ENCODE results near the gene CAMK2G. TPM values are rescaled to one million over a fixed set of nuclear protein-coding genes. Genes with fewer than 3 reads are reported as not detected.
"Not testable (repeated sequence)": the region's sequence is repeated elsewhere in the genome, so short reads cannot be mapped to it uniquely, and the experiment has no call there.

Gene CAMK2G
- total RNA-seq, 1 donor from 2014 or later: 31.1 TPM

DNA sequence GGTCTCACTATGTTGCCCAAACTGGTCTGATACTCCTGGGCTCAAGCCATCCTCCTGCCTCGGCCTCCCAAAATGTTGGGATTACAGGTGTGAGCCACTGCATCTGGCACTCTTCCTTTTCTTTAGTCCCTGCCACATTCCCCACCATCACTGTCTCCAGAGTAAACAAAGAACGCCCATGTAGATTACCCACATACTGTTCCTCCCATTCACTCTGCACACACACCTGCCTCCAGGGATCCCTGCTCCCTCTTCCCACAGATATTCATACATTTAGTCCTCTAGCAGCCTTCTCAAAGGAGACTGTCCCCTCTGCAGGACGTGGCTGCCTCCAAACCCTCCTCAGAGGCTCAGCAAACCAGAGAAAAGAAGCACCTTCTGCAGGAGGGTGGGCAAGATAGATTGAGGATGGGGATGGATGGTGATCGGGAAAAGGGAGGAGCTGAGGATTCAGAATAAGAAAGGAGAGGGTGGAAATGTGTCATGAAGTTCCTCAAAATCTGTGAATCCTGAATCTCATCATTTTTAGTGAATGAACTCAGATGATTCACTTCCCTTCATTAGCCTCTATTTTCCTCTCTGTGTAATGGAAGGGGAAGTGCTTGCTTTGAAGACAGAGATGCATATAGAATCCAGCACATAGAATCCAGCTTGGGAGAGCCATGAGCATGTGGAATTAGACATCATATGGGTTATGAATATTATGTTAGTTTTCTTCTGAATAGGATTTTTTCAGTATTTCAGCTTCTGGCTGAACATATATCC is 31.1 kb upstream of the CAMK2G start:
- no peak for DNase-seq (ENCODE audit: low read depth, low spot score)

DNA sequence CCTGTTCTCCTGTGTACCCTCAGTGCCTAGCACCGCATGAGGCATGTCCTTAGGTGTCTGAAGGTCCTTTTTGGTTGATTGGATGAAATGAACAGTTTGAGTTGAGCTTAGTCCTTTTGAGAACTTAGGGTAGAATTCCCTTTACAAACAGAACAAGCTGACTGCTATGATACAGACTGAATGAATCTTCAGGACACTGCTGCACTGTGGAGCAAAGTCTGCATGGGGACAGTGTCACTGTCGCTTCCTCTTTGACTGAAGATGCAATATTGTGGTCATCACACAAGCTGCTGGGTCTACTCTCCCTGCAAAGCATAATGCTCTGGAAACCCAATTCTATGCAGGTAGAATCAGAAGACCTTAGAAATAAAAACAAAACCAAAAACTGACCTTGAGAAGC is 28.0 kb upstream of the CAMK2G start:
- DNase-seq (ENCODE audit: low read depth, low spot score): no peak

DNA sequence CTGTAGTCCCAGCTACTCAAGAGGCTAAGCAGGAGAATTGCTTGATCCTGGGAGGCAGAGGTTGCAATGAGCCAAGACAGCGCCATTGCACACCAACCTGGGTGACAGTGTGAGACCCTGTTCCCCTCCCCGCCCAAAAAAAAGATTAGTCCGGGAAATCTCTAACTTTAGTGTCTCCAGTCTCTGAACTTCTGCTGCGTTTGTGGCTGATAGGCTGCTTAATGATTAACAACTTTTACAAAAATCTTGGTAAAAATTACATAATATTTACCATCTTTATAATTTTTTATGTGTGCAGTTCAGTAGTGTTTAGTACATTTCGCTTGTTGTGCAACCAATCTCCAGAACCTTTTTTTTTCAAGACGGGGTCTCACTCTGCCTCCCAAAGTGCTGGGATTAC is 26.9 kb upstream of the CAMK2G start:
- no peak for DNase-seq (ENCODE audit: low read depth, low spot score)

DNA sequence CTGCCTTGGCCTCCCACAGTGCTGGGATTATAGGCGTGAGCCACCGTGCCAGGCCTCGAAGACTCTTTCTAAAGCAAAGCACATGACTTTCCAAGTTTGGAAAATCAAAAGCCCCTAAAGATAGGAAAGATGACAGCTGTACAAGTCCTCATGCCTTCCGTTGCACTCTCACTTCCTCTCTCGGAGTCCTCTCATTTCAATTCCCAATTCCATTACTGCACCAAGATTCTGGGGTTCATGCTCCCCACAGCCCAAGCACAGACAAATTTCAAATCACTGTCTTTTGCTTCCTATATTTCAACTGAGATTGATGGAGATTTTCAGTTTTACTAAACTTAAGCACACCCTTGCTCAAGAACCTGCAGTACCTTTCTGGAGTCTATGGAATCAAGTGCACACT is 25.7 kb upstream of the CAMK2G start:
- DNase-seq (ENCODE audit: low read depth, low spot score): no peak

DNA sequence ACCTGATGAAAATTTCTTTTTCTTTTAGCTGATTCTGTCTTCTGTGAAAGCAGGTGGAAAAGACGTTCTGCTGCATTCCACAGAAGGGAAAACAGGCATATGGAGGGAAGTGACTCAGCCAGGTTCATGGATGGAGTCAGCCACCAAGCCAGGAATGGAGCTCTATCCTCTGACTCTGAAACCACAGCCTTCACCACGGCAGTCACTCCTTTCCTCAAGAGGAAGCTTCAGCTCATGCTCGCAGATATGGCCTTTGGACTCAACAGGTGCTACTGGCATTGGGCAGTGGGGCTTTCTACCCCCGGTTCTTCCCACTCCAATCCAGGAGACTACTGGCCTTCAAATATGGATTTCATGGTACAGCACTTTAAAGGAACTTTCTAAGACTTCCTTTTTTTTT is 25.1 kb upstream of the CAMK2G start:
- peak; percentile 65 for DNase-seq (ENCODE audit: low read depth, low spot score)

DNA sequence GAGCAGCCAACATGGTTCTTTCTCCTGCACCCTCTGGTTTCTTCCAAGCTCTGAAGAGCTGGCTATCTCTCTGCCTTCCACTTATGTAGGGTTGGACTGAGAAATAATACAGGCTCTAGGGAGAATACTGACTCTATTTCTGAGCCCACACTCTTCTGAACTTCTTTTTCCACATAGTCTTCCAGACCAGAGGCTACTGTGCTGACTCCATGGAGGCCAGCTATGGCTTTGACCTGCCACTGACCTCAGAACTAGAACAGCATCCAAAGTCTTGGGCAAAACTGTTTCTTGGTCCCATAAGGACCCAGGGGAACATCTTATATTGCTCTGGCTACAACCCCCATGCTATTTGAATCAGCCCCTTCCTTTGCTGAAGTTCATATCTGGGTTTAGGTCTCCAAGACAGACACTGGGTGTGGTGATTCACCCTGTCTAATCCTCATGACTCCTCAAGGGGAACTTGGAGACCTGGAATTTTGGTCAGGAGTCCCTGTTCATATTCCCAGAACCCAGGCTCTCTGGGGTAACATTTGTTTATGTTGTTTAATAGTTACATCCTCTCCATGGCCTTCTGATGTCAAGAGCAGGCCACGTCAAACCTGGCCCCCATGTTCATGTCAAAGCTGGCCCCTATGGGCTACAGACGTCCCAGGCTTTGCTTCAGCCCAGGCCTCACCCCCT is 24.5 kb upstream of the CAMK2G start:
- DNase-seq (ENCODE audit: low read depth, low spot score): no peak

DNA sequence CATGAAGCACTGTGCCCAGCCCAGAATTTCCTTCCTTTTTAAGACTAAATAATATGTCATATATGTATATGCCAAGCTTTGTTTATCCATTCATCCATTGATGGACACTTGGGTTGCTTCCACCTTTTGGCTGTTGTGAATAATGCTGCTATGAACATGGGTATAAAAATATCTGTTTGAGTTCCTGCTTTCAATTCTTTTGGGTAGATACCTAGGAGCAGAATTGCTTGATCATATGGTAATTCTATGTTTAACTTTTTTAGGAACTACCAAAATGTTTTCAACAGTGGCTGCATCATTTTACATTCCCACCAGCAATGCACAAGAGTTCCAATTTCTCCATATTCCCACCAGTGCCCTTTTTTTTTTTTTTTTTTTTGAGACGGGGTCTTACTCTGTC is 23.3 kb upstream of the CAMK2G start:
- no peak for DNase-seq (ENCODE audit: low read depth, low spot score)

DNA sequence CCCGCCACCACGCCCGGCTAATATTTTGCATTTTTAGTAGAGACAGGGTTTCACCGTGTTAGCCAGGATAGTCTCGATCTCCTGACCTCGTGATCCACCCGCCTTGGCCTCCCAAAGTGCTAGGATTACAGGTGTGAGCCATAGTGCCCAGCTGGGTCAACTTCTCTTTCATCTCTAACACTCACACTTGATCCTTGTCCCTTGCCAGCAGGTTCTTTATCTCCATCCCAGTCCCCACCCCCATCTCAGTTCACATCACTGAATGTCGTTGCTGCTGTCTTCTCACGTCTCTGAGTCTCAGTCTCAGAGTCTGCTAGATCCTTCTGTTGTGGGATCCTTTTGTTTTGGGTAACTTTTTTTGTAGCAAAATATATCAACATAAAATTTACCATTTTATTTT is 21.0 kb upstream of the CAMK2G start:
- DNase-seq (ENCODE audit: low read depth, low spot score): not testable (repeated sequence)

DNA sequence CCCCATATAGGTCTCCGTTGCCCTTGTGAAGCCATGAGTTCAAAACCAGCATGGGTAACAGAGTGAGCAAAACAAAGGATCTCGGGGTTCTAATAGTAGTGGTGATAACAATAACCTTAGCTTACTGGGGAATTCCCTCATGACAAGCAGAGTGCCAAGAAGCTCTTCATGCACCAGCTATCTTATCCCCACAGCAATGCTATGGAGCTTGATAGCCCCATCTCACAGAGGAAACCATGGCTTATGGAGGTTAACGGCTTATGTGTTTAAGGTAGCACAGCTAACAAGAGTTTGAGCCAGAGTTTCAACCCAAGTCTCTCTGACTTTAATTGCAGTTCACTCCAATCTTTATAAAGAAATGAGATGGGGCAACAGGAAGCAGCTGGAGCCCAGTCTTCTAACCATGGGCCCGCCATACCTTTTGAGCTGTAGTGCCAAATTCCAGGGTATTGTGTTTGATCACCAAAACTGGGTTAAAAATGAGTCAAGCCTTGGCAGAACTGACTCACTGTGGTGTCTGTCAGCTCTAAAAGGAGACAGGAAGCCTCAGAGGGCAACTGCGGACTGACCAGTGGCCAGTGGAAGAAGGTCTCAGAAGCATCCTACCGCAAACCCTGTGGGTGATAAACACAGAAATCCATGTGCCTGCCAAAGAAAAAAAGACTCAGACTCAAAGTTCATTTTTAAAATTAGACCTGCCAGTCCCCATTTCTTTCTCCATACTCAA is 20.1 kb upstream of the CAMK2G start:
- peak; percentile 82 for DNase-seq (ENCODE audit: low read depth, low spot score)

DNA sequence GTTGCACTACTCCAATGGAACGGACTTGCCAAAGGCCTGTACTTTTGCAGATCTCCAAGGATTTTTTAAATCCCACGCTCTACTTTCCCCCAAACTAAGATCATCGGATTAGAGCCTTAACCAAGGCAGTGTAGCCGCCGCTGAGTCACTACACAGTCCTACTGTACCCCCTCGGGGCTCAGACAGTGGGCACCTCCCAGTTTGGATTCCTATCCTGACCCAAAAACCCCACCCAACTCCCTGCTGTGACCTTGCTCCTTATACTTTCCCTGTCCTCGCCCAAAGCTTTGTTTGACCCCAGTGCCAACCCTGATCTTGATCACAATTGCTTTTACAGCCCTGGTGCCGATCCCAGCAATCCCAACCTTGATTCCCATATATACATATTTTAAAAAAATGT is 19.1 kb upstream of the CAMK2G start:
- DNase-seq (ENCODE audit: low read depth, low spot score): no peak

DNA sequence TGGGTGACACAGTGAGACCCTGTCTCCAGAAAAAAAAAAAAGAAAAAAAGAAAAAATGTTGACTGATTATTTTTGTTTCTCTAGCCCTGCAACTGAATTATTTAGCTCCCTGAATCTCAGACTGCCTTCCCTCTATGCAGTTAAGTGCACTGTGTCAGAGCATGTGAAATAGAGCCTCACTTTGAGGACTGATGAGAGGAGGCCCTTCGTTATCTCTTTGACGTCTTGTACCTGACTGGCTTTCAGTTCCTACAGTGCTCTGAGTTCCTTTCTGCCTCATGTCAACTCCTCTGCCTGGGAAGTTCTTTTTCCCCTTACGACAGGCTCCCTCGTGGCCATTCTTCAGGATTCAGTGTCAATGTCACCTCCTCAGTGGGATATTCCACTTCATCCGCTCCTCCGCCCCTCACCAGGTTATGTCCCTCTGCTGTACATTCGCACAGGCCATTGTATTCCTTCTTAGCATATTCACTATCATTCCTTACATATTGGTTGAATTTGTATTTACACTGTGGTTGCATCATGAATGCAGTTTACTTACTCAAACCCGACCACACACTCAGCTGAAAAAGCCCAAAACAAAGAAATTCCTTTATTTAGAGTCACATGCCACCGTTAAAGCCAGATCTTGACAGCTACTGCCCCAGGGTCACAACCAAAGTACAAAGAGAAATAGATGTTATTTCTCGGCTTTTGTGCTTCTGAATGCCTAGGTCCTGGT is 18.1 kb upstream of the CAMK2G start:
- no peak for DNase-seq (ENCODE audit: low read depth, low spot score)

DNA sequence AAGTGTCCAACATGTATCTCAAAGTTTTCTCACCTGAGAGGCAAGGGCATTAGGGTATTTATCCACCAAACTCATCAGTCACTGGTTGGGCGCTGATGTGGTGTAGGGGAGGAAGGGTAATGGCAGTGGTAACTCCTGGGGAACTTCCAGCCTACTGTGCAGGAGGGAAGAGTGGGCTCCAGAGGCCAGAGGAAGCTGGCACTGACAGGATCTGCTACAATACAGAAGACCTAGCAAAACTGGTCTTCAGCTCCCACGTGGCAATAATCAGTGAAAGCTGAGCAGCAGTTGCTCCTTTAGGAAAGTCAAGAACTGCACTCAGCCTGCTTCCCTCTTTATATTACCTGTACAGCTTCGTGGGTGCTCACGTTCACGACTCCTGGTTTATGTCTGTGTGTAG is 17.2 kb upstream of the CAMK2G start:
- DNase-seq (ENCODE audit: low read depth, low spot score): no peak

DNA sequence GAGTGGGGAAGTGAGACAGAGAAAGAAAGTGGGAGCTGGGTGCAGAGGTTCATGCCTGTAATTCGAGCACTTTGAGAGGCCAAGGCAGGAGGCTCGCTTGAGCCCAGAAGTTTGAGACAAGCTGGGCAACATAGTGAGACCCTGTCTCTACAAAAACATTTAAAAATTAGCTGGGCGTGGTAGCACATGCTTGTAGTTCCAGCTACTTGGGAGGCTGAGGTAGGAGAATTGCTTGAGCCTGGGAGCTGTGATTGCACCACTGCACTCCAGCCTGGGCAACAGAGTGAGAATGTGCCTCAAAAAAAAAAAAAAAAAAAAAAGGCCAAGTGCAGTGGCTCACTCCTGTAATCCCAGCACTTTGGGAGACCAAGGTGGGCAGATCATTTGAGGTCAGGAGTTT is 16.5 kb upstream of the CAMK2G start:
- not testable (repeated sequence) for DNase-seq (ENCODE audit: low read depth, low spot score)

DNA sequence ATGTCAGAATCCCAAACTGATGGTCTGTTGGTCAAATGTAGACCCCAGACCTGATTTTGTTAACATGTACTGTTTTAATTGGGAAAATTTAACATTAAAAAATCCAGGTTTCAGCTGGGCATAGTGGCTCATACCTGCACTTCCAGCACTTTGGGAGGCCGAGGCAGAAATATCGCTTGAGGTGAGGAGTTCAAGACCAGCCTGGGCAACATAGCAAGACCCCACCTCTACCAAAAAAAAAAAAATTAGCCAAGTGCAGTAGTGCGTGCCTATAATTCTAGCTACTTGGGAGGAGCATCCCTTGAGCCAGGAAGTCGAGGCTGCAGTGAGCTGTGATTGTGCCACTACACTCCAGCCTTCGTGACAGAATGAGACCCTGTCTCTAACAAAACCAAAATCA is 15.9 kb upstream of the CAMK2G start:
- no peak for DNase-seq (ENCODE audit: low read depth, low spot score)

DNA sequence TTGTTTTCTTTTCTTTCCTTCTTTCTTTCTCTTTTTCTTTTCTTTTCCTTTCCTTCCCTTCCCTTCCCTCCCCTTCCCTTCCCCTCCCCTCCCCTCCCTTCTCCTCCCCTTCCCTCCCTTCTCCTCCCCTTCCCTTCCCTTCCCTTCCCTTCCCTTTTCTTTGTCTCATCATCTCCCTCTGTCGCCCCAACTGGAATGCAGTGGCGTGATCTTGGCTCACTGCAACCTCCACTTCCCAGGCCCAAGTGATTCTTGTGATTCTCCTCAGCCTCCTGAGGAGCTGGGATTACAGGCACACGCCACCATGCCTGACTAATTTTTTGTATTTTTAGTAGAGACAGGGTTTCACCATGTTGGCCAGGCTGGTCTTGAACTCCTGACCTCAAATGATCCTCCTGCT is 15.1 kb upstream of the CAMK2G start:
- DNase-seq (ENCODE audit: low read depth, low spot score): not testable (repeated sequence)

DNA sequence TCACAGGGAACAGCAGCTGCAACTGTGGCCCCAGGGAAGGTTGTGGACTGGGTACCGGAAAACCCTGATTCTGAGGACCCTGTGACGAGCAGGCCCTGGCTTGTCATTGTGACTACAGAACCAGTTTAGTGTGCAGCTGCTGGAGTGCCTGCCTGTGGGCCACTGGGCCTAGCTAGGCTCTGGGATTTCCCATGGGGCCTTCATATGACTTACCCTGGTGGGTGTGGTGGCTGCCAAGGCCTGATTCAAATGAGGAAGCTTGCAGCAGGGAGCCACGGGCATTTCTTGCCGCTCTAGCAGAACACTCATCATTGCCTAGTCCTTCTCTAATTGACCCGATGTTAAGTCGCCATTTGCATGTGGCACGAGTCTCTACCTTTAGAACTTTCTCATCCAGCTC is 14.7 kb upstream of the CAMK2G start:
- DNase-seq (ENCODE audit: low read depth, low spot score): no peak

DNA sequence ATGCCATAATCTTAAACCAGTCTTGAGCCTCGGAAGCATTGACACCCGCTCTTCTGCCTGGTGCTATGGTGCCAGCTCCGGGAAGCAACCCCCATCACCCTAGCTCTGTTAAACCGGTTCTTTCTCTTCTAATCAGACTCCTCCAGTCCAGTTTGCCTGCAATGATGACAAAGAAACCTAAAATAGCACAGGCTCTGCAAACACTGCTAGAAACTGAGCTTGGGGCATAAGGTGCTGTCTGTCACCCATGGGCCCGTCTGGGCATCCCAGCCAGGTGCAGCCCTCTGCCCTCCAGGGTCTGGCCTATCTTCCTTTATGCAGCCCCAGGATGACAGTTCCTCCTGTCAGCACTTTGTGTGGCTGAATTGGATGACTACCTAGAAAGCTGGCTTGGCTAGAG is 14.2 kb upstream of the CAMK2G start:
- DNase-seq (ENCODE audit: low read depth, low spot score): no peak

DNA sequence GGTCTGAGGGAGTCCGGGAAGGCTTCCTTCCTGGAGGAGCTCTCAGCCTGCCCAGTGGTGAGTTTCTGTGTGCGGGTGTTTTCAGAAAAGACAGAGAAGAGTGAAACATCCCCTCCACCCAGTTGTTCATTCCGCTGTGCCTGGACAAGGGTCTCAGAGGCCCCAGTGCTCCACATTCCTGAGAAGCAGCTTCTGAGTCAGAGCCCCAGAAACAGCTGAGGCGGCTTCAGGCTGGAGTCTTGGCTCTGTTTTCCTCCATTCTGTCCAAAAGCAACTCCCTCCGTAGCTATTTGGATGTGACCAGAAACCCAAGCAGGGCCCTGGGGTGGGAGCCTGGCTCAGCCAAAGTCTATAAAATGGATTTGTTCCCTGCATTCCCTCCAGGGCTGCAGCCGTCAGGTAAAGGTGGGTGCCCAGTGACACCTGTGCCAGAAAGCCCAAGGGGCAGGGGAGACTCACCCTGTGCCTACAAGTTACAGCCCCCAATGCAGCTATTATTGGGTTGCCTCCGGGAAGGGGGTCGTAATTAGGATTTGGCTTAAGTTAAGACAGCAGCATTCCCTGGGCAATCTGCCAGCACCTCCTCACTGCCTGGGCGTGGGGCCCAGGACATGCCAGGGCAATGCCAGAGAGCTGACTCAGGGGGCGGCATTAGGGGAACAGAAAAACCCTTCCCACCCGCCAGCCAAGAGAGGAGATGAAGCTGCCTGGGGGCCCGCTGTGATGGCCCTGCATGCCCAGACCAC is 13.1 kb upstream of the CAMK2G start:
- DNase-seq (ENCODE audit: low read depth, low spot score): no peak

DNA sequence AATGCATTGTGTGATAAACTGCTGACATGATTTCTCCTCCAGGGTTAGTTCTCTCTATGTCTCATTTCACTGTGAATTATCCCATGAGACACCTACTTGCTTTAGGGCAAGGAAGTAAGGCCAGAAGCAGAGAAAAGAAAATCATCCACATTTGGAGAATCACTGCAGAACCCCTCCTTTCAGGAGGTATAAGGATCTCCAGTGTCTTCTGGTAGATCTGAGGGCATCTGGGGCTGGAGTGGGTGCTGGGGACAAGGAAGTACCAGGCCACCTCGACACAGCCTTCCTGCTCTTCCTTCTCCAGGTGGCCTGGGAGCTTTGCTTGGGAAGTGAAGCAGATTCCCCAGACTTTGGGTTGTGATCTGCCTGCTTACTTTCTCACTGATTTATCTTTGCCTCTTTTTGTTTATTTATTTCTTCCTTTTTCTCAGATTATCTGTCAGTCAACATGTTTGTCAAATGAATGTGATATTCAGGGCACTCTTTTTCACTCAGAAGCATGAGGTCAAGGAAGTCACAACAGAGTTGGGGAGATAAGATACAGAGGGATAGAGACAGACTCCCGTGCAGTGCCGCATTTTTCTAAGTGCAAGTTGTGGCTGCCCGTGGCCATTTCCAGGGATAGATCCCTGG is 12.4 kb upstream of the CAMK2G start:
- DNase-seq (ENCODE audit: low read depth, low spot score): no peak

DNA sequence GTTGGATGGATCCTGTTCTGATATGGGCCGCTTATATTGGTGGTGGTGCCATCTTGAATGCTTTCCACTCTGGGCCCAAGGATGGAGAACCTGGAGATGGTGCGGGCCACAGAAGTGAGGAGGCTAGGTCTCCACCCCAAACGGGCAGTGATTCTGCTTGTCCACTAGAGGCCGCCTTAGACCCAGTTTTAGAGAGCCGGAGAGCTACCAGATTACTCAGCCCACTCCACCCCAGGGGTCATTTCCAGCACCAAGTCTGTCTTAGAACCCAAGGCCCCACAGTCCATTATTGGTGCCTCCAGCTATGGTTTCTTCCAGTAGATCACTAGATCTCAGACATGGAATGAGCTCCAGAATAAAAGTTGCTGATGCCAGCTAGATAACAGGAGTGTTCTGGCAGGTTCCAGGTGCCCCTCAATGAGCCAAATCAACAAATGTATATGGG is 11.8 kb upstream of the CAMK2G start:
- DNase-seq (ENCODE audit: low read depth, low spot score): peak; percentile 39

DNA sequence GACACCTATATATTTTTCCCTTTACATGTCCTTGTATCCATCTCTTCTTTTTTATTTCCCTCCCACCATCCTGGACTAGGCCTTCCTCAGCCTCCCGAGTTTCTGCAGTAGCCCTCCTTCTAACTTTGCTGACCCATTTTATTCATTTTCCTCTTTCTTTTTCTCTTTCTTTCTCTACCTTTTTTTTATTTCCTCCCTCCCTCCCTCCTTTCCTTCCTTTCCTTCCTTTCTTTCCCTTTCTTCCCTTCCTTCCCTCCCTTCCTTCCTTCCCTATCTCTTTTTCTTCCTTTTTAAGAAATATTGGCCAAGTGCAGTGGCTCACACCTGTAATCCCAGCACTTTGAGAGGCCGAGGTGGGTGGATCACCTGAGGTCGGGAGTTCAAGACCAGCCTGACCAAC is 9.7 kb upstream of the CAMK2G start:
- no peak for DNase-seq (ENCODE audit: low read depth, low spot score)
